PC-9 (cell line): ENCODE measurements around the gene PC. TPM values are rescaled to one million over a fixed set of nuclear protein-coding genes. Genes with fewer than 3 reads are reported as not detected.

Experiments used
- BruUV-seq: library from RNA; stranded (reverse); fragments of 400-500 nt; replicated peaks from 2 replicates; lab custom pipeline; 2021; lab: Mats Ljungman, UMichigan
- CTCF ChIA-PET: fragments of 300-600 bp; sonication (Branson Sonifier 250); formaldehyde crosslinking; loops from one replicate; lab custom pipeline; 2022; ENCODE audit warnings: antibody characterized with exemption; lab: Charles Lee
- POLR2A ChIA-PET: fragments of 300-600 bp; sonication (Branson Sonifier 250); formaldehyde crosslinking; loops from one replicate; lab custom pipeline; 2022; ENCODE audit warnings: antibody characterized with exemption; ENCODE audit not compliant: unreplicated experiment; lab: Charles Lee
- DNase-seq, 2 experiments: peaks; one replicate each; pipeline versions ENCODE4 v3.0.0 to v3.0.0-alpha.2; 2015 to 2022; ENCODE audit warnings: mixed read lengths in 1 of 2
- H2AFZ ChIP-seq: fragments of 200-600 bp; sonication (generic); 2 replicates; pipeline ENCODE4 v1.8.1; 2017; ENCODE audit warnings: antibody characterized with exemption
- H3F3A ChIP-seq: fragments of 200-600 bp; sonication (generic); 2 replicates; pipeline ENCODE4 v1.8.1; 2017; ENCODE audit warnings: antibody characterized with exemption, mild to moderate bottlenecking, low read depth; ENCODE audit not compliant: insufficient read depth
- H3K27ac ChIP-seq: fragments of 200-600 bp; sonication (generic); 2 replicates; pipeline ENCODE4 v1.6.1; 2016; ENCODE audit warnings: mixed run types
- H3K27me3 ChIP-seq: fragments of 200-600 bp; sonication (generic); 2 replicates; pipeline ENCODE4 v1.6.1; 2016; ENCODE audit warnings: low read depth, mixed run types; ENCODE audit not compliant: insufficient read depth
- H3K36me3 ChIP-seq: fragments of 200-600 bp; sonication (generic); 2 replicates; pipeline ENCODE4 v1.6.1; 2016; ENCODE audit warnings: low read depth, mixed run types
- H3K4me1 ChIP-seq: fragments of 200-600 bp; sonication (generic); replicated peaks from 2 replicates; pipeline ENCODE4 v1.6.1; 2016; ENCODE audit warnings: mixed run types; ENCODE audit not compliant: insufficient read depth
- H3K4me2 ChIP-seq: fragments of 200-600 bp; sonication (generic); 2 replicates; pipeline ENCODE4 v1.6.1; 2017; ENCODE audit warnings: mixed run types
- H3K4me3 ChIP-seq: fragments of 200-600 bp; sonication (generic); 2 replicates; pipeline ENCODE4 v1.6.1; 2016; ENCODE audit warnings: mixed run types
- H3K79me2 ChIP-seq: fragments of 200-600 bp; sonication (generic); 2 replicates; pipeline ENCODE4 v1.6.1; 2017; ENCODE audit warnings: low read depth, mixed run types
- H3K9me2 ChIP-seq: fragments of 200-600 bp; sonication (generic); 2 replicates; pipeline ENCODE4 v1.8.1; 2017; ENCODE audit warnings: mild to moderate bottlenecking; ENCODE audit not compliant: insufficient read depth
- H3K9me3 ChIP-seq: fragments of 200-600 bp; sonication (generic); 2 replicates; pipeline ENCODE4 v1.8.1; 2016; ENCODE audit warnings: low read depth; ENCODE audit not compliant: insufficient read depth
- H4K20me1 ChIP-seq: fragments of 200-600 bp; sonication (generic); 2 replicates; pipeline ENCODE4 v1.8.1; 2017; ENCODE audit not compliant: insufficient read depth
- EZH2 ChIP-seq: fragments of 200-600 bp; sonication (generic); IDR thresholded peaks from 2 replicates; pipeline ENCODE4 v1.8.0; 2017; ENCODE audit warnings: antibody characterized with exemption, low read depth
- intact Hi-C: fragments of 100-400 bp; cut with micrococcal nuclease; formaldehyde crosslinking; loops from one replicate; pipeline ENCODE4 v1.10.0; 2022; ENCODE audit not compliant: unreplicated experiment
- total RNA-seq: library from RNA; stranded (reverse); gene quantifications from 2 replicates; pipeline ENCODE4 v1.2.3, GENCODE V29; 2021
- TF ChIP-seq, protein P1 (sequence below): fragments of 200-600 bp; sonication (generic); conservative IDR thresholded peaks from 2 replicates; pipeline ENCODE4 v1.6.1; 2017; ENCODE audit warnings: mixed run types, antibody characterized with exemption, mild to moderate bottlenecking, moderate library complexity

The PC gene
- total RNA-seq, 1 experiment from 2014 or later = 38.9 TPM

DNA sequence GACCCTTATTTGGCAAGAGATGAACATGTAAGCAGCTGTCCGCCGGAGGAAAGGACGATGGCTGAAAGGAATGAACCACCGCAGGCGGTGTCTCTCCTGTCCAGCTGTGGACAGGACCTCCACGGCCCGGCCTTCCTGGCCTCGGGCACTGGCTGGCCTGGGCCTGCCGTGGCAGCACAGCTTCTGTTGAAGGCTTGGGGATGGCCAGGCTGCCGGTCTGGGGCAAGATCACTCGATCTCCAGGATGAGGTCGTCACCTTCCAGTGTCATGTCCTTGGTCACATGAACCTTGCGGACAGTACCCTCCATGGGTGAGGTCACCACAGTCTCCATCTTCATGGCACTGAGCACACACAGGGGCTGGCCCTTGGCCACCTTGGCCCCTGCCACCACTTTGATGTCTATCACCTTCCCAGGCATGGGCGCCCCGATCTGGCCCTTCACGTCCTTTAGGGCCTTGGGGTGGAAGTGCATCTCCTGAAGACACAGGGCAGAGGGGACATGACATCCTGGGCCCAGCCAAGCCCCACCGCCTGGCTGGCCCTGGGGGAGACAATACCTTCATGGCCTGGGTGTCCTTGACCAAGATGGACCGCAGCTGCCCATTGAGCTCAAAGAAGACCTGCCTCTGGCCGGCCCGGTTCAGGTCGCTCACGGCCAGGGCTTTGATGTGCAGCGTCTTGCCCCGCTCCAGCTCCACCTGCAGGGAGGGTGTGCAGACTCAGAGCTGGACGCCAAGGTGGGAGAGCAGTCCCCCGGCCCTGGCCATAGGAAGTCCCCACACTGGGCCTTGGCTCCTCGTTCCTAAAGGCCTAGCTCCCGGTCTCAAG is 109.3 kb downstream of the PC start:
- peaks cover 25% of the 10 kb centered on the region for H3K79me2 ChIP-seq
- intact Hi-C loops = loop anchor here (10.0 kb wide), 2 partner anchors 206 to 526 kb away; partner anchors contain the start of genes CLCF1 and RHOD
- POLR2A ChIA-PET = interaction anchor here (0.6 kb wide), 1 partner anchor 496 kb away, joined by 5 read pairs; no protein-coding TSS in a partner anchor

DNA sequence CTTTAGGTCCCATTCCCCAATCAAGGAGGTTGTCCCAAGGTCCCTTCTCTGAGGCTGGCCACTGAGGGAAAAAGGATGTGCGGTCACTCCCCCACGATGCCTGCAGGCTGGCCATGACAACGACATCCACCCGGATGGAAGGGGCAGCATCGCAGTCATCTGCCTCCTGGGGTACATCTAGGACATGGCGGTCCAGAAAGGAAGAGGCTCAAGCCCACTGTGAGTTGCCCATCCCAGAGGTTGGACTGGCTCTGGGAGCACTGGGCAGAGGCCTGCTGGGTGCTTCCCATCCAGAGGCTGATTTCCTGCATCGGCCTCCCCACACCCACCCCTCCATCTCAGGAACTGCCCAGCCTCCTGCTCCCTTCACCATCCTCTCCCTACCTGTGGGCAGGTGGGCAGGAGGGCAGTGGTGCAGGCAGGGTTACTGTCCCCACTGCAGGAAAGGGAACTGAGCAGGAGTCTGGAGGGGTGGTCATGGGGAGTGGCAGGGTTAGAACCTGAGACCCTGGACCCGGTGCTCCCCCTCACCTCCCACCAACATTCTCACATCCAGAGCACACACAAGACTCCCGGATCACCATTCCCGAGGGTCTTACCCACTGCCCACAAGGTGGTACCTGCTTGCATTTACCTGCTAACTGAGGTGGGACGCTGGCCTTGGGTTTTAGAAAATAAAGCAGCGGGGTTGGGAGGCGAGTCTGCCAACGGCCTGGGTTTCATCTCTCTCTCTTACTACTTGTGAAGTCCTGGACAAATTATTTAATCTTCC is 110.5 kb downstream of the PC start:
- H3K9me3 ChIP-seq = no peaks in the 10 kb centered on the region
- peaks cover 7% of the 10 kb centered on the region; the same call in 1 of the 2 replicates for H3K36me3 ChIP-seq
- no peak overlapping the region for H2AFZ ChIP-seq
- H3K9me2 ChIP-seq = no peaks in the 10 kb centered on the region
- TF ChIP-seq EZH2 = no peak
- no peak overlapping the region; the same call in 1 of the 2 replicates for H3K4me2 ChIP-seq
- H4K20me1 ChIP-seq = no peaks in the 10 kb centered on the region
- peaks cover 36% of the 10 kb centered on the region for H3K79me2 ChIP-seq
- H3K27me3 ChIP-seq = no peaks in the 10 kb centered on the region
- H3K4me1 ChIP-seq = peaks cover 47% of the 10 kb centered on the region
- POLR2A ChIA-PET = no interaction called here
- DNase-seq = no peak
- H3K27ac ChIP-seq = peak overlapping the region; percentile 66
- intact Hi-C loops = loop anchor here (2.0 to 10.0 kb wide), 3 partner anchors 175 to 527 kb away; partner anchors contain the start of genes CLCF1, RHOD and SYT12
- H3K4me3 ChIP-seq = no peak overlapping the region
- BruUV-seq = no TSS peak
- CTCF ChIA-PET = no interaction called here
- H3F3A ChIP-seq = peaks cover 41% of the 10 kb centered on the region

More for the DNA sequence above, 109.3 kb downstream of the PC start:
- Histone ChIP-seq H3K4me3 (no peak overlapping the region), H3K4me1 (peaks cover 47% of the 10 kb centered on the region), H3F3A (peaks cover 41% of the 10 kb centered on the region), H3K9me3 (no peaks in the 10 kb centered on the region), H2AFZ (no peak overlapping the region), H4K20me1 (no peaks in the 10 kb centered on the region), H3K4me2 (no peak overlapping the region), H3K27me3 (no peaks in the 10 kb centered on the region), H3K9me2 (no peaks in the 10 kb centered on the region), H3K36me3 (peaks cover 7% of the 10 kb centered on the region; the same call in 1 of the 2 replicates), H3K27ac (no peak overlapping the region)
- no TSS peak for BruUV-seq
- TF ChIP-seq, protein P1, sequence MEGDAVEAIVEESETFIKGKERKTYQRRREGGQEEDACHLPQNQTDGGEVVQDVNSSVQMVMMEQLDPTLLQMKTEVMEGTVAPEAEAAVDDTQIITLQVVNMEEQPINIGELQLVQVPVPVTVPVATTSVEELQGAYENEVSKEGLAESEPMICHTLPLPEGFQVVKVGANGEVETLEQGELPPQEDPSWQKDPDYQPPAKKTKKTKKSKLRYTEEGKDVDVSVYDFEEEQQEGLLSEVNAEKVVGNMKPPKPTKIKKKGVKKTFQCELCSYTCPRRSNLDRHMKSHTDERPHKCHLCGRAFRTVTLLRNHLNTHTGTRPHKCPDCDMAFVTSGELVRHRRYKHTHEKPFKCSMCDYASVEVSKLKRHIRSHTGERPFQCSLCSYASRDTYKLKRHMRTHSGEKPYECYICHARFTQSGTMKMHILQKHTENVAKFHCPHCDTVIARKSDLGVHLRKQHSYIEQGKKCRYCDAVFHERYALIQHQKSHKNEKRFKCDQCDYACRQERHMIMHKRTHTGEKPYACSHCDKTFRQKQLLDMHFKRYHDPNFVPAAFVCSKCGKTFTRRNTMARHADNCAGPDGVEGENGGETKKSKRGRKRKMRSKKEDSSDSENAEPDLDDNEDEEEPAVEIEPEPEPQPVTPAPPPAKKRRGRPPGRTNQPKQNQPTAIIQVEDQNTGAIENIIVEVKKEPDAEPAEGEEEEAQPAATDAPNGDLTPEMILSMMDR = no peak
- TF ChIP-seq EZH2 = no peak
- DNase-seq = no peak
- CTCF ChIA-PET = no interaction called here

DNA sequence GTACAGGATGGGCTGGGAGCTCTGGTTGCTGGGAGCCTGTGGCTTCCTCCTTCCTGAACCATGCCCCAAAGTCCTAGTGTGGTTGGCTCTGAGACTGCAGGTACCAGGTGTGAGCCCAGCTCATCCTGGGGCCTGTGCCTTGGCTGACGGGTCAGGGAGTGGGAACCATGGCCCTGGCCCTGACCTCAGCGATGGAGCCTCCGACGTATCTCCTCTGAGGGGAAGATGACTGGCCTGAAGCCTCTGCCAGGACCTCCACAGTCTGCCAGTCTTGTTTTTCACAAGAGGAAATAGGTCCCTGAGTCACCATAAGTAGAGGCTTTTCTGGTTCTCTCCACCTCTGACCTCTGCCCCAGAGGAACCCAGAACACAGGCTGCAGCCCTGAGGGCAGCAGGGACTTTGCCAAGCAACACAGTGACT is 111.5 kb downstream of the PC start:
- ChIA-PET CTCF (interaction anchor here (0.5 to 1.0 kb wide), 2 partner anchors 9 to 14 kb away, joined by 4 to 8 read pairs; no protein-coding TSS in a partner anchor), POLR2A (no interaction called here)
- H3K4me3 ChIP-seq = no peak overlapping the region
- TF ChIP-seq, protein P1 = no peak
- TF ChIP-seq EZH2 = no peak
- peak overlapping the region; percentile 91 for H3K4me2 ChIP-seq
- H3K4me1 ChIP-seq = peaks cover 53% of the 10 kb centered on the region
- H3K36me3 ChIP-seq = peaks cover 7% of the 10 kb centered on the region; the same call in 1 of the 2 replicates
- H3F3A ChIP-seq = peaks cover 41% of the 10 kb centered on the region
- DNase-seq = peak; percentile 71 to 97
- H4K20me1 ChIP-seq = peaks cover 7% of the 10 kb centered on the region; the same call in 1 of the 2 replicates
- BruUV-seq = no TSS peak
- intact Hi-C loops = loop anchor here (2.0 to 10.0 kb wide), 3 partner anchors 176 to 528 kb away; partner anchors contain the start of genes CLCF1, RHOD and SYT12
- peaks cover 46% of the 10 kb centered on the region for H3K79me2 ChIP-seq
- H3K27me3 ChIP-seq = no peaks in the 10 kb centered on the region
- no peaks in the 10 kb centered on the region for H3K9me3 ChIP-seq
- no peaks in the 10 kb centered on the region for H3K9me2 ChIP-seq
- no peak overlapping the region for H2AFZ ChIP-seq
- peak overlapping the region; percentile 66 for H3K27ac ChIP-seq
